Retina (tissue), 1 donor: Measurements from ENCODE around the gene MIGA1.

Experiments
- DNase-seq: peaks from one replicate; pipeline ENCODE4 v3.0.0-alpha.2; 2016

The MIGA1 gene

GRCh38 chr1:77926561-77927357, 147.3 kb downstream of the MIGA1 start:
- DNase-seq = no peak

GRCh38 chr1:77927414-77927813, 148.0 kb downstream of the MIGA1 start:
- no peak for DNase-seq
